EL (cell line): ENCODE measurements around the gene RAB1A.
"Not testable (repeated sequence)": the region's sequence is repeated elsewhere in the genome, so short reads cannot be mapped to it uniquely, and the experiment has no call there.

ENCODE experiments used
- DNase-seq: peaks from one replicate; pipeline ENCODE4 v3.0.0-alpha.2; 2016

Gene RAB1A

DNA sequence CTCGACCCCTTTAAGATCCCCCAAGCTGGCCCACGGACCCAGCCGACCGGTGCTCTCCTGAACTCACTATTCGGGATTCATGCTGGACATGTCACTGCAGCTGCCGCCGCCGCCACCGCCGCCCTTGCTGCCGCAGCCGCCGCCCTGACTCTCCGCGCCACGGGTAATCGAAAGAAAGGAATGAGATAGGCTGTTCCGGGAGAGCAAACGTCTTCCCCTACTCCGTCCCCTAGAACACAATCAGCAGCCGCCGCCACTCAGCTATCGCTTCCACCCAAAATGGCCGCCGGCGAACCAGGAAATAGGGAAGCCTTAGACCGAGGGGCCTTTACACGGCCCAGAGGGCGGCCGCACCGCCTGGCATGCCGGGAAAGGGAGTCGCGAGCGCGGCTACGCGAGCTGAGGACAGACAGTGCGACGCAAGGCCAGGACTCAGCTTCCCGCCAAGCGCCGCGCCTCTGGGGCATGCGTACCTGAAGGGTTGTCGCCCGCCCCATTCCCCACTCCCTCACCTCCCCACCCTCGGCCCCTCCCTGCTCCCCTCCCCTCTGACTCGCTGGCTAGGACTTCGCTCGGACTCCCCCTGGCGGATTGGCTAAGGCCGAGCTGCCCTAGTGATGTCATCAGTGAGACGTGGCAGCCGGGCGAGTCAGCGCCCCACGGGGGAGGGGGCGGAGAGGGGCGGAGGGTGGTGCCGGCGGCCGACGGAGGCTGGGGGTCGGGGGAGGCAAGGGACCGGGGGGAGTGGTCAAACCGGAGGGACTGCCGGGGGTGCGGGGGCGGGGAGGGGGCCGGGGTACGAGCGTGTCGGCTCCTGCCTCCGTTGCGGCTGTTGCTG is at the start of gene RAB1A:
RAB1A (minus strand) TSS at position 281 of the 838 bp plus-strand sequence; CDS start at position 90, 191 bp downstream.
- peak; percentile 99 for DNase-seq

DNA sequence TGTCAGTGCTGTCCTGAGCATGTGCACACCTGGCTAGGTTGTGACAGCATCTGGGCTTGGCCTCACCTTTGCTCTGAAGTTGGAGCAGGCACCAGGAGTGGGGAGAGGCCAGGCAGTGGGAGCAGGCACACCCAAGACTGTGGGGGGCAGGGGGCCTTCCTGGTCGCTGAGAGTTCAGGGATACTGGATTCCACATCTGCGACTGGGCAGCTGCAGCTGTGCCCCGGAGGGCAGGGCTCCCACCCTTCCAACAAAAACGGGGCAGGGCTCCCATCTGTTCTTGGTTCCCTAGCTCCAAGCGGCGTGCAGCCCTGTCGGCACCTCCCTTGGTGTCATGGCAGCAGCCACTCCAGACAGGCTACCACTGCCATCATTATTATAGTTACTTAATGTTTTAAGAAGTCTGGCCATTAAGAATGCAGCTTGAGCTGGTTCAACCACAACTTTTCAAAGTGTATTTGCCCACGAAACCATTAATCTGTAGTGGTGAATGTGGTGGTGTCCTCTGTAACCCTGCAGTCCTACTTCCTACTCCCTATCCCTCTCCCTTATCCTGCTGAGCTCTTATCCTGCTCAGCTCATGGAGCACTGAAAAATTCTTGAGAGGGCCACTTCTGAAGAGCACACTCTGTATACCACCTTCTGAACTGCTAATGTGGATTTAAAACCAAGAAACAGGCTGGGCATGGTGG is 48.0 kb upstream of the RAB1A start:
- no peak for DNase-seq

DNA sequence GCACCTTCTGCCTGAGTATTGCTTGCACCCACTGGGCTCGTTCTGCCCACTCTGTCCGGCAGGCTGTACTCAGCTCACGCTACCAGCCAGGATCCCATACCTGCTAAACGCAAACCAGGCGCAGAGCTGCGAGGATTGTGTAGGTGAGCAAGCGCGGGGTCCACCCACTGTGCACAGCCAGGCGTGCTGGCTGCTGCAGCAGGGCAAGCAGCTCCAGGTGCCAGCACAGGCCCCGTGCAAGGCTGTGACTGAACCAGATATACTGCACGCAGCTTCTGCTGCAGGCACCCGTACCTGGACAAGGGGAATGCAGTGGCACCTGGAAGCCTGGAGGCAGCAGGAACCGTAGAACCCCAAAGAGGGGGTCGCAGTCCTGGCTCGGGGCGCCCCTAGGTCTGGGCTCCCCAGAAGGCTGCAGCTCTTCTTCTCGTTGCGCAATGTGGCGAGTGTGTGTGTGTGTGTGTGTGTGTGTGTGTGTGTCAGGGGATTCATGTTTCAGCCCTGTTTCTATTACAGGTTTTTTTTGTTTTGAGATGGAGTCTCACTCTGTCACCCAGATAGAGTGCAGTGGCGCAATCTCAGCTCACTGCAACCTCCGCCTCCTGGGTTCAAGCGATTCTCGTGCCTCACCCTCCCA is 46.1 kb upstream of the RAB1A start:
- DNase-seq: no peak

DNA sequence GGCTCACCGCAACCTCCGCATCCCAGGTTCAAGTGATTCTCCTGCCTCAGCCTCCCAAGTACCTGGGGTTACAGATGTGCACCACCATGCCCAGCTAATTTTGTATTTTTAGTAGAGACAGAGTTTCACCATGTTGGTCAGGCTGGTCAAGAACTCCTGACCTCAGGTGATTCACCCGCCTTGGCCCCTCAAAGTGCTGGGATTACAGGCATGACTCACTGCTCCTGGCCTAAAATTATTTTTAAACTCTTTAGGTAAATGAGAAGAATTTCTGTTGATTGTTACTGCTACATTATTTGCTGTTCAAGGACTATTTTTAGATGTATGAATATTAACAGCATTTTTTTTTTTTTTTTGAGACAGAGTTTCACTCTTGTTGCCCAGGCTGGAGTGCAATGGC is 44.1 kb upstream of the RAB1A start:
- not testable (repeated sequence) for DNase-seq

DNA sequence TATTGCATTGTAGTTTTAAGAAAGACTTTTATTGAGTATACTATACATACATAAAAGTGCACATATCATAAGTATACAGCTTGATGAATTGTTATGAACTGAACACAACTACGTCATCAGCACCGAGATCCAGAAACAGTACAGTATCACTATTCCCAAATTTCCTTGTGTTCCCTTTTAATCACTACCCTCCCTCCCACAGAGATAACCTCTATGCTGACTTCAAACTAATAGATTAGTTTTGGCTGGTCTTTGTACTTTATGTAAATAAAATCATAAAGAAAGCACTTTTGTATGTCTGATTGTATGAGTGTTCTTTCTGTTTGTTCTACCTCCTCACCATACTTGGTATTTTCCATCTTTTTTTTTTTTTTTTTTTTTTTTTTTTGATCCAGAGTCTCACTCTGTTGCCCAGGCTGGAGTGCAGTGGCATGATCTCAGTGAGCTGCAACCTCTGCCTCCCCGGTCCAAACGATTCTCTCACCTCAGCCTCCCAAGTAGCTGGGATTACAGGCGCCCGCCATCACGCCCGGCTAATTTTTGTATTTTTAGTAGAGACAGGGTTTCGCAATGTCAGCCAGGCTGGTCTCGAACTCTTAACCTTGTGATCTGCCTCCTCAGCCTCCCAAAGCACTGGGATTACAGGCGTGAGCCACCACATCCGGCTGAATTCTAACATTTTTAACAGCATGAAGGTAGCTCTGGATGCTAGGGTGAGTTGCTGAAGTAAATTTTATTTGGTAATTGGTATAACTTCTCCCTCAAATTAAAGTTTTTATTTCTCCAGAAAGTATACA is 43.3 kb upstream of the RAB1A start:
- no peak for DNase-seq

DNA sequence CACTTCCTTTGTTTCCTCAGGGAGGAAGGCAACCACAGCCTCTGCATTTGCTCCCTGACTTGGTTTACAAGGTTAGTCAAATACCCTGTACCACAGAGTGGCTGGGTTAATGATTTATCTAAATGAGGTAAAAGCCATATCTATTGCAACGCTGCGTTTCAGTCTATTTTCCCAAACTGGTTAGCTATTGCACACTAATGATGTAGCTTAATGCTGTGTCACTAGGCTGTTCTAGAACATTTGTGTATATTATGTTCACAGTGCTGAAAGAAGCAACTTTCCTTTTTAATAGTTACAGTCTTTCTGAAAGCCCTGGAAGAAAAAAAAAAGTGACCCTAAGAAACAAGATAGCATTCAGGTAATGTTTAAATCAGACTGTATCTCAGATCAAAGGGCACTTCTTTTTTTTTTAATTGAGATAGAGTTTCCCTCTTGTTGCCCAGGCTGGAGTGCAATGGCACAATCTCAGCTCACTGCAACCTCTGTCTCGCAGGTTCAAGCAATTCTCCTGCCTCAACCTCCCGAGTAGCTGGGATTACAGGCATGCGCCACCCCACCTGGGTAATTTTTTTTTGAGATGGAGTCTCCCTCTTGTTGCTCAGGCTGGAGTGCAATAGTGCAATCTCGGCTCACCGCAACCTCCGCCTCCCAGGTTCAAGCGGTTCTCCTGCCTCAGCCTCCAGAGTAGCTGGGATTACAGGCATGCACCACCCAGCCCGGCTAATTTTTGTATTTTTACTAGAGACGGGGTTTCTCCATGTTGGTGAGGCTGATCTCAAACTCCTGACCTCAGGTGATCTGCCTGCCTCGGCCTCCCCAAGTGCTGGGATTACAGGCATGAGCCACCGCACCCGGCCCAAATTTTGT is 40.9 kb upstream of the RAB1A start:
- DNase-seq: not testable (repeated sequence)

DNA sequence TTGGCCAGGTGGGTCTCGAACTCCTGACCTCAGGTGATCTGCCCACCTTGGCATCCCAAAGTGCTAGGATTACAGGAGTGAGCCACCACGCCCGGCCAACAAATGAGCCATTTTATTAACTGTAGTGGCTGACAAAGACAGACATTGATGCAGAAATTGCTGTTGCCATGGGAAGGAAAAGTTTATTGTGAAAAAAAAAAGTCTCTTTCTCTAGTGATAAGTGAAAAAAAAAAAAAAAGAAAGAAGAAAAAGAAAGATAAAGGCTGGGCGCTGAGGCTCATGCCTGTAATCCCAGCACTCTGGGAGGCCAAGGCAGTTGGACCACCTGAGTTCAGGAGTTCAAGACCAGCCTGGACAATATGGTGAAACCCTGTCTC is 39.8 kb upstream of the RAB1A start:
- DNase-seq: no peak

DNA sequence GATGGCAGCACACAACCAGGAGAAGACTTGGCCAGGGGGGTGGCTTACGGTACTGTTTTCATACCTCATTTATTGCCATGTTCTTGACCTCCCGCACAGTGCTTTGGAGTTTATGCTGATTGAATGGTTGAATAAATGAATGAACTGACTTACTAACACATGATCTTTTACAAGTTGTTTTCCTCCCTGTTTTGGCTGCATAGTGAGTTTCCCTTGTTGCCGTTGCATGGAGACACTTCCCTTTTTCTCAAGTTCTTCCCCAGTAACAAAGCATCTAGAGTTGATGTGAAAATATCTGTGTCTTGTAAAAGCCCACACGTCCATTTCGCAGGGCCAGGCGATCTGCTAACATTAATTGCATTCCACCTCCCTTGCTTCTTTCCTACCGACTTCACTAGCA is 35.7 kb upstream of the RAB1A start:
- DNase-seq: no peak

DNA sequence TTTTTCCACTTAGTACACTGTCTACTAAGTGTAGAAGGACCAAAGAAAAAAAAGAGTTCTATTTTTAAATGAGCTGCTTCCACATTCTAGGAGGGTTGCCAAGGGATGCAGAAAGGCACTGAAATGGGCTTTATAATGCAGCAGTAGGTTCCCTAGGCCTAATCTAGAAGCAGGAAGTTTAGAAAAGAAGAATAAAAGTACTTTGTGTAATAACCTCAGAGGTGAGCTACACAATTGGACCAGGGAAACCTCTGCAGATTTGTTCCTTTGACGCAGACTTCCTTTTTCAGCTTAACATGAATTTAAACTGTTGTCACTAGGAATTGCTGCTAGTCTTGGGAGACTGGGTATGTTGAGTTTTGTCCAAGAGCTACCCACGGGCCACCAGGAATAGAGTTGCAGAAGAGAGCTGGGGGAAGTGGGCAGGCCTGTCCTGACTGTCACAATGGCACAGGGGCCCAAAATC is 34.6 kb upstream of the RAB1A start:
- DNase-seq: no peak

DNA sequence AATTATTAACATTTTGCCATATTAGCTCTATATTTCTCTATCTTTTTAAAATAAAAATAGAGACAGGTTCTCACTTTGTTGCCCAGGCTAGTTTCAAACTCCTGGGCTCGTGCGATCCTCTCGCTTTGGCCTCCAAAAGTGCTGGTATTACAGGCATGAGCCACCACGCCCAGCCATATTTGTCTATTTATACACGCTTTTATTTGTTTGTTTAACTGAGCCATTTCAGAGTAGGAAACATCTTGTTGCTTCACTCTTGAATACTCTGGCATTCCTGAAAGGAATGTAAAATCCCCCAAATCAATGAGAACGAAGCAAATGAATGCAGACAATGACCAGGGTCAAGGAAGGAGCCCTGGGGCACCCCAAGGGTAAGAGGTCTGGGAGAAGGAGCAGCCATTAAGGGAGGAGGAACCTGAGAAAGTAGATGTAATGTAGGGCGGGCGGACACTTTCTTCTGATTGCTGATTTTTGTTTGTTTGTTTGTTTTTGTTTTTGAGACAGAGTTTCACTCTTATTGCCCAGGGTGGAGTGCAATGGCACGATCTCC is 31.7 kb upstream of the RAB1A start:
- peak; percentile 19 for DNase-seq

DNA sequence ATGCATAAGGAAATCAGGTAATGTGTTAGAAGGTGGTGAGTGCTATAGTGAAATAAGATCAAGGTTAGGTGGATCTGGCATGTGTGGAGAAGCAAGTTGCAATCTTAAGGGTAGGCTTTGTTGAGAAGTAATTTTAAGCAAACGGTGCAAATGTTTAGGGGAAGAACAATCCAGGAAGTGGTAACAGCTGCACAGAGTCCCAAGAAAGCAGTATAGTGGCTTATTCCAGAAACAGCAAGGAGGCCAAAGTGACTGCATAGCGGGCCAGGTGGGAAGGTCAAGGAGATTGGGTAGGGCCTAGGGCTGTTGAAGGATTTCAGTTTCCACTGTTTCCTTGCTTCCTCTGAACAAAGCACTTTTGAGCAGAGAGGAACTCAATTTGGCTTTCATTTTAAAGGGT is 30.0 kb upstream of the RAB1A start:
- no peak for DNase-seq

DNA sequence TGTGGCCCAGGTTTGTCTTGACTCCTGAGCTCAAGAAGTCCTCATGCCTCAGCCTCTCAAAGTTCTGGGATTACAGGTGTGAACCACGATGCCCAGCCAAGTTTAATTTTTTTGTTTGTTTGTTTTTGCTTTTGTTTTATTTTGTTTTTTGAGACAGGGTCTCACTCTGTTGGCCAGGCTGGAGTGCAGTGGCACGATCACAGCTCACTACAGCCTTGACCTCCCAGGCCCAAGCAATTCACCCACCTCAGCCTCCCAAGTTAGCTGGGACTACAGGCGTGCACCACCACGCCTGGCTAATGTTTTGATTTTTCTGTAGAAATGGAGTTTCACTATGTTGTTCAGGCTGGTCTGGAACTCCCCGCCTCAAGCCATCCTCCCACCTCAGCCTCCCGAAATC is 29.4 kb upstream of the RAB1A start:
- no peak for DNase-seq

DNA sequence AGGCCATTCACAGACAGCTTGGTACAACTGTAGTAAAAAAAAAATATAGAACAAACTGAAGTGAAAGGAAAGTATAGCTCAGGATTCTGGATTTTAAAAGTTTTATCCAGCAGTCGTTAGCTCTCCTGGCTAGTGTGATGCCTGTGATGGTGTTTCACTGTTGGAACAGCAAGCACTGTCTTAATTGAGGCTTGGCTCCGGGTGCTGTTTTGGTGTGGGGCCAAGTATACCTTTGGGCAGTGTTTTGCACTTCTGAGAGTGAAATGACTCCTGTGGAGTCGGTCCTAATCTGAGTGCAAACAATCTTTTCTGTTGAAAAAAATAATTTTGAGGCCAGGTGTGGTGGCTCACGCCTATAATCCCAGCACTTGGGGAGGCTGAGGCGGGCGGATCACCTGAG is 28.7 kb upstream of the RAB1A start:
- DNase-seq: no peak

DNA sequence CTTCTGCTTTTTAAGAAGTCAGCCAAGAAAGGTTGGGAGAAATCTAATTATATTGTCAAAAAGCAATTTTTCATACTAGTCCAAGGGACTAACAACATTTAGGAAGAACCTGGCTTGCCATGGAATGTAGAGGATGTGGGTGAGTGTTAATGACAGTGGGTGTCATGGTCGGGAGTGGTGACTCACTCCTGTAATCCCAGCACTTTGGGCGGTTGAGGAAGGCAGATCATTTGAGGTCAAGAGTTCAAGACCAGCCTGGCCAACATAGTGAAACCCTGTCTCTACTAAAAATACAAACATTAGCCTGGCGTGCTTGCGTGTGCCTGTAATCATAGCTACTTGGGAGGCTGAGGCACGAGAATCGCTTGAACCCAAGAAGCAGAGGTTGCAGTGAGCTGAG is 27.9 kb upstream of the RAB1A start:
- DNase-seq: peak; percentile 40

DNA sequence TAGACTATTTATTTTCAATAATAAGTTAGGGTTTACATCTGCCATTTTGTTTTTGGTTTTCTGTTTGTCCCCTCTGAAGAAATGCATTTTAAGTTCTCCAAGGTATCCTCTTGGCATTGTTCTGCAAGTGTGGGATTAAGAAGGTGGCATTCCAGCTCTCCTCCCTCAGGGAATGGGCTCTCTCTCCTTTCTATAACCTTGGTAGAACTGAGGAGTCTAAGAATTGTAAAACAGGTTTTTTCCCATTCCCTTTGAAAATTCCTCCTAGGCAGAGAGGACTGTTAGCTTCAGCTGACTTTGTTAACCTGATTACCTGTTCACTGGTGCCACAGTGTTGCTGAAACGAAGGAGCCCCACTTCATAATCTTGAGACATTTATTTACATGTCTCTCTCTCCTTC is 26.1 kb upstream of the RAB1A start:
- no peak for DNase-seq

DNA sequence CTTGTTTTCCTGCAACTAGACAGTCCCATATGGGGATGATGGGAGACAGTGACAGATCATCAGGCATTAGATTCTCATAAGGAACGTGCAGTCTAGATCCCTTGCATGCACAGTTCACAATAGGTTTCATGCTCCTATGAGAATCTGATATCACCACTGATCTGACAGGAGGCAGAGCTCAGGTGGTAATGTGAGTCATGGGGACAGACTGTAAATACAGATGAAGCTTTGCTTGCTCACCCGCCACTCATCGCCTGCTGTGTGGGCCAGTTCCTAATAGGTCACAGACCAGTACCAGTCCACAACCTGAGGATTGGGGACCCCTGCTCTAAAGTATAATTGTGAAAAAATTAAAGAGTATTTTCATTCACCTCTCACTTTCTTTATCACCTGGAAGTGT is 23.6 kb upstream of the RAB1A start:
- no peak for DNase-seq

DNA sequence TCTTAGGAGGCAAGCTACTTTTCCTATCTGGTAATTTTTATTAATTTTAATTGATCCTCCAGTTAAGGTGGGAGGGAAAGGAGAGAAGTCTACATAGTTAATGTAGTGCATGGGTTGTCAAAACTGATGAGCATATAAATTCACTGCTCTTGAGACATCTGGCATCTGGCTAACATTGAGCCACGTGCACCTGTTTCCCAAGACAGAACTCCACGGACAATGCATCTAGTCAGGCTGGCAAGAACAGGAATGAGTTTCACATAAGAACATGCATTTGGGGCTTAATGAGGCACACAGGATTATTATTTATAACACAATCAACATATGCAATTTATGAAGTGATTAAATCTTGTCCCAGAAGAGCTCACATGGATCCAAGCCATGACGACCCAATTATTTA is 16.2 kb upstream of the RAB1A start:
- no peak for DNase-seq

DNA sequence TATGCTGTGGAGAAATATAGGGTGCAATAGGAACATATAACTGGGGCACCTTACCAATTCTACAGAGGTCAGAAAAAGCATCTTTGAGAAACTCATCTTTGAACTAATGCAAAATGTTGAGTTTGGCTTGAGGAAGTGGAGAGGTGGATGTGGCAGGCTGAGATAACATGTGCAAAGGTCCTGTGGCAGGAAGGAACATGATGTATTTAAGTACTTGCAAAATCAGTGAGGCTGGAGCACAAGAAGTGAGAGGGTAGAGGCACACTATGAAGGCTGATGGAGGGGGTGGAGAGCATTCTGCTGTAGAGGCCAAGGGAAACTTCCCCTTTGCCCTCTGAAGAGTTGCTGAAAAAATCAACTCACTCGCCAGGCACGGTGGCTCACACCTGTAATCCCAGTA is 14.7 kb upstream of the RAB1A start:
- DNase-seq: no peak

DNA sequence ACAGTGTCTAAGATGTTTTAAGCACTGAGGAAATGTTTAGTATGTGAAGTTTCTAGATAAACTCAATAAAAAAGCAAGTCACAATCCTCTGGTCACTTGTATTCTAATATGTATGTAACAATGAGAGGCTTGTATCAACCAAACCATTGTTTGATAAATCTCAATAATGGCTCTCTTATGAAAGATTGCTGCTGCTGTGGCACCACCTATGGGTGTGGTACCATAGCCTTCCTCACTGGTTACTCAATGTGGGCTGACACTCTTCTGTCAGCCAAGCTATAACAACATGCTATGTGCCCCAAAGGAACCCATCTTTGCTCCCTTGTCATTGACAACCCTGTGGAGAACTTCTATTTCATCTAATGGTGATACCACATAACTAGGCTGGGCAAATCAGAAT is 12.6 kb upstream of the RAB1A start:
- no peak for DNase-seq

DNA sequence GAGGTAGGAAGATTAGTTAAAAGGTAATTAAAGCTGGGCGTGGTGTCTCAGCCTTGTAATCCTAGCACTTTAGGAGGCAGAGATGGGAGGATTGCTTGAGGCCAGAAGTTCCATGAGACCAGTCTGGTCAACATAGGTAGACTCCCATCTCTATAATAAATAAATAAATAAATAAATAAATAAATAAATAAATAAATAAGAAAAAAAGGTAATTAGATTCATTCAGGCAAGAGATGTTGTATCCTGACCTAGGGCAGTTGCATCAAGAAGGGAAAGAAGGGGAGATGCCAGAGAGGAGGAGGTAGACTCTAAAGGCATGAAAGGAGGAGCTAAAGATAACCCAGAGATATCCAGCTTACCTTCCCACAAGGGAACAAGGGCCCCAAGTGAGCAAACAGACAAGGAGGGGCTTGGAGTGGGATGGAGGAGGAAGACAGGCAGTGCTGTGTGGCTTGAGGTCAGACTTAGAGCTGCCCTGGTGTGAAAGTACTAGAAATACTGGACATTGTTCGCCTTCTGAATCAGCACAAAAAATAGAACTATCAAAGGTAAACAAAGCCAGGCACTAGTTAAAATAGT is 7.4 kb upstream of the RAB1A start:
- DNase-seq: no peak

DNA sequence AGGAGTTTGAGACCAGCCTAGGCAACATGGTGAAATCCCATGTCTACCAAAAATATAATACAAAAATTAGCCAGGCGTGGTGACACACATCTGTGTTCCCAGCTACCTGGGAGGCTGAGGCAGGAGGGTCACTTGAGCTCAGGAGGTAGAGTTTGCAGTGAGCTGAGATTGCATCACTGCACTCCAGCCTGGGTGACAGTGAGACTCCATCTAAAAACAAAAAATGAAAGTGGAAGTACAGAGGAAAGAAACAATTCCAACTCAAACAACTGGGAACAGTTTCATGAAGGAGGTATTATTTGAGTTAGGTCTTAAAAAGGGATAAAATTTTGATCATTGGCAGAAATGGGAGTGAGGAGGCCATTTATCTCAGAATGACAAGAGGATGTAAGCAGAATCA is 6.3 kb upstream of the RAB1A start:
- no peak for DNase-seq
